HepG2 (cell line): ENCODE measurements around the gene CDK18. TPM values are rescaled to one million over a fixed set of nuclear protein-coding genes. Genes with fewer than 3 reads are reported as not detected.

Source experiments
- BCL6 ChIP-seq: IDR thresholded peaks from 2 replicates; pipeline ENCODE4 v1.6.1; 2016; ENCODE audit warnings: missing genetic modification reagents, missing compliant biosample characterization
- FOXK1 ChIP-seq: sonication (generic); formaldehyde crosslinking; IDR thresholded peaks from 2 replicates; pipeline ENCODE4 v1.4.0; 2020; ENCODE audit warnings: low read depth, missing genetic modification reagents, borderline replicate concordance
- GLI4 ChIP-seq: sonication (generic); formaldehyde crosslinking; IDR thresholded peaks from 2 replicates; pipeline ENCODE4 v1.5.1; 2020; ENCODE audit warnings: missing genetic modification reagents, mild to moderate bottlenecking, moderate library complexity, borderline replicate concordance
- GTF3A ChIP-seq: sonication (generic); formaldehyde crosslinking; conservative IDR thresholded peaks from 2 replicates; pipeline ENCODE4 v1.4.0; 2020; ENCODE audit warnings: mild to moderate bottlenecking, missing genetic modification reagents
- MIER2 ChIP-seq: IDR thresholded peaks from 2 replicates; pipeline ENCODE4 v1.6.1; 2016; ENCODE audit warnings: missing biosample characterization, missing genetic modification reagents
- POLR2AphosphoS5 ChIP-seq: IDR thresholded peaks from 2 replicates; pipeline ENCODE4 v1.6.1; 2012; ENCODE audit warnings: low read depth, low read length
- ZNF543 ChIP-seq: sonication (generic); formaldehyde crosslinking; IDR thresholded peaks from 2 replicates; pipeline ENCODE4 v1.4.0; 2020; ENCODE audit warnings: mild to moderate bottlenecking, missing genetic modification reagents
- polyA plus RNA-seq, 8 experiments: library from polyadenylated mRNA; depleted of rRNA in 3 of 8; stranded (reverse) in 7 of 8; unstranded in 1 of 8; fragments of >200 nt; fragmentation: Illumina TruSeq in 4 of 8; extraction: Trizol in 4 of 8; gene quantifications; 2 replicates each; pipeline versions ENCODE4 v1.2.1 to v1.2.3, GENCODE V29; 2011 to 2016; ENCODE audit warnings: low read depth in 4 of 8, missing spikeins in 1 of 8, mixed read lengths in 1 of 8; ENCODE audit not compliant: insufficient read depth in 1 of 8
- total RNA-seq, 5 experiments: library from RNA; depleted of rRNA; stranded (reverse); fragments of >200 nt; fragmentation: Illumina TruSeq; extraction: Trizol; gene quantifications; 2 replicates each; pipeline ENCODE4 v1.2.3, GENCODE V29; 2016; ENCODE audit warnings: low read depth in 1 of 5
- TF ChIP-seq, protein P1 (sequence below): IDR thresholded peaks from 2 replicates; pipeline ENCODE4 v1.6.1; 2016; ENCODE audit warnings: mild to moderate bottlenecking
- TF ChIP-seq, protein P2 (sequence below): sonication (generic); formaldehyde crosslinking; IDR thresholded peaks from 2 replicates; pipeline ENCODE4 v1.8.1; 2022; ENCODE audit warnings: low read depth, mild to moderate bottlenecking, missing genetic modification reagents
- TF ChIP-seq, protein P3 (sequence below): sonication (generic); formaldehyde crosslinking; IDR thresholded peaks from 2 replicates; pipeline ENCODE4 v1.5.1; 2020; ENCODE audit warnings: mild to moderate bottlenecking, missing genetic modification reagents, borderline replicate concordance
- TF ChIP-seq, protein P4 (sequence below): sonication (generic); formaldehyde crosslinking; IDR thresholded peaks from 2 replicates; pipeline ENCODE4 v1.4.0; 2020; ENCODE audit warnings: missing genetic modification reagents, mild to moderate bottlenecking, borderline replicate concordance
- TF ChIP-seq, protein P5 (sequence below): sonication (generic); IDR thresholded peaks from 2 replicates; pipeline ENCODE4 v1.6.1; 2016; ENCODE audit warnings: low read depth, borderline replicate concordance

The CDK18 gene
- total and polyA plus RNA-seq, 2 of the 13 experiments (the other 11 are each of a cell fraction or from before 2014, with no cell fraction given) = 6.4 to 38.8 TPM

DNA sequence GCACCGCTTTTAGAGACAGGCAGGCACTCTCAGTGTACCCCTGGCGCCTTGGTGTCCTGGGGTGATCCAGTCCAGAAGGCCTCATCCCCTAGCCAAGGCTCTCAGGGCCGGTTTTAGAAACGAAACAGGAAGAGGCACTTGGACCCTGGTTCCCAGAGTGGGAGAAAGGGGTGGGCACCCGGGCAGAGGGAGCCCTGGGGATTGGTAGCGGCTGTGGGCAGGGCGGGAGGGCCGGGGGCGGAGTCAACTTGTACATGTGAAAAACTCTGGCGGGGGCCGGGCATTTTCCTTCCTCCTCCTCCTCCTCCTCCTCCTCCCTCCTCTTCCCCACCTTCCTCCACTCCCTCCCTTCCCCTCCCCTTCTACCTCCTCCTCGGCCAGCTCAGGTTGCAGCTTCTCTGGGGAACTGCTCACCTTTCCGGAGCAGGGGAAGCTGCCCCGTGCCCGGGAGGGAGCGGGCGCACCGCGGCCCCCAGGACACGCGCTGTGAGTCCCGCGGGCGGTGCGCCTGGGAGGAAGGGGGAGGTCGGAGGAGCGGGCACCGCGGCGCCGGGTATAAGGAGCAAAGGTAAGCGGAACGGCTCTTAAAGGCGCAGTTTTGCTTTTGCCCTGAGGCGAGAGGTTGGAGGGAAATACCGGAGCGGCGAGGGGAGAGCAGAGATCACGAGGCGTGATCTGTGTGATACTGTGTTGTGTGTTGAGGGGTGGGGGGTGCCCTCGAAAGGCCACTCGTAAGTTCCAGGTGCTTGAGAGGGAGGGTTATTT, at the start of gene CDK18 (continued):
- TF ChIP-seq, protein P1, sequence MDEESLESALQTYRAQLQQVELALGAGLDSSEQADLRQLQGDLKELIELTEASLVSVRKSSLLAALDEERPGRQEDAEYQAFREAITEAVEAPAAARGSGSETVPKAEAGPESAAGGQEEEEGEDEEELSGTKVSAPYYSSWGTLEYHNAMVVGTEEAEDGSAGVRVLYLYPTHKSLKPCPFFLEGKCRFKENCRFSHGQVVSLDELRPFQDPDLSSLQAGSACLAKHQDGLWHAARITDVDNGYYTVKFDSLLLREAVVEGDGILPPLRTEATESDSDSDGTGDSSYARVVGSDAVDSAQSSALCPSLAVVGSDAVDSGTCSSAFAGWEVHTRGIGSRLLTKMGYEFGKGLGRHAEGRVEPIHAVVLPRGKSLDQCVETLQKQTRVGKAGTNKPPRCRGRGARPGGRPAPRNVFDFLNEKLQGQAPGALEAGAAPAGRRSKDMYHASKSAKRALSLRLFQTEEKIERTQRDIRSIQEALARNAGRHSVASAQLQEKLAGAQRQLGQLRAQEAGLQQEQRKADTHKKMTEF = peak; percentile 50; the same call in 1 of the 2 replicates
- TF ChIP-seq POLR2AphosphoS5 (peak; percentile 65), MIER2 (CRISPR knock-in tag) (no peak), FOXK1 (CRISPR knock-in tag) (0 out of 2 replicates have a peak, but pooled peaks have one; percentile 20), ZNF543 (CRISPR knock-in tag) (0 out of 2 replicates have a peak, but pooled peaks have one; percentile 13), BCL6 (CRISPR knock-in tag) (0 out of 2 replicates have a peak, but pooled peaks have one; percentile 9), GLI4 (CRISPR knock-in tag) (no peak), GTF3A (CRISPR knock-in tag) (no peak)
- TF ChIP-seq, protein P2, sequence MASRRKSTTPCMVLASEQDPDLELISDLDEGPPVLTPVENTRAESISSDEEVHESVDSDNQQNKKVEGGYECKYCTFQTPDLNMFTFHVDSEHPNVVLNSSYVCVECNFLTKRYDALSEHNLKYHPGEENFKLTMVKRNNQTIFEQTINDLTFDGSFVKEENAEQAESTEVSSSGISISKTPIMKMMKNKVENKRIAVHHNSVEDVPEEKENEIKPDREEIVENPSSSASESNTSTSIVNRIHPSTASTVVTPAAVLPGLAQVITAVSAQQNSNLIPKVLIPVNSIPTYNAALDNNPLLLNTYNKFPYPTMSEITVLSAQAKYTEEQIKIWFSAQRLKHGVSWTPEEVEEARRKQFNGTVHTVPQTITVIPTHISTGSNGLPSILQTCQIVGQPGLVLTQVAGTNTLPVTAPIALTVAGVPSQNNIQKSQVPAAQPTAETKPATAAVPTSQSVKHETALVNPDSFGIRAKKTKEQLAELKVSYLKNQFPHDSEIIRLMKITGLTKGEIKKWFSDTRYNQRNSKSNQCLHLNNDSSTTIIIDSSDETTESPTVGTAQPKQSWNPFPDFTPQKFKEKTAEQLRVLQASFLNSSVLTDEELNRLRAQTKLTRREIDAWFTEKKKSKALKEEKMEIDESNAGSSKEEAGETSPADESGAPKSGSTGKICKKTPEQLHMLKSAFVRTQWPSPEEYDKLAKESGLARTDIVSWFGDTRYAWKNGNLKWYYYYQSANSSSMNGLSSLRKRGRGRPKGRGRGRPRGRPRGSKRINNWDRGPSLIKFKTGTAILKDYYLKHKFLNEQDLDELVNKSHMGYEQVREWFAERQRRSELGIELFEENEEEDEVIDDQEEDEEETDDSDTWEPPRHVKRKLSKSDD = no peak
- TF ChIP-seq, protein P3, sequence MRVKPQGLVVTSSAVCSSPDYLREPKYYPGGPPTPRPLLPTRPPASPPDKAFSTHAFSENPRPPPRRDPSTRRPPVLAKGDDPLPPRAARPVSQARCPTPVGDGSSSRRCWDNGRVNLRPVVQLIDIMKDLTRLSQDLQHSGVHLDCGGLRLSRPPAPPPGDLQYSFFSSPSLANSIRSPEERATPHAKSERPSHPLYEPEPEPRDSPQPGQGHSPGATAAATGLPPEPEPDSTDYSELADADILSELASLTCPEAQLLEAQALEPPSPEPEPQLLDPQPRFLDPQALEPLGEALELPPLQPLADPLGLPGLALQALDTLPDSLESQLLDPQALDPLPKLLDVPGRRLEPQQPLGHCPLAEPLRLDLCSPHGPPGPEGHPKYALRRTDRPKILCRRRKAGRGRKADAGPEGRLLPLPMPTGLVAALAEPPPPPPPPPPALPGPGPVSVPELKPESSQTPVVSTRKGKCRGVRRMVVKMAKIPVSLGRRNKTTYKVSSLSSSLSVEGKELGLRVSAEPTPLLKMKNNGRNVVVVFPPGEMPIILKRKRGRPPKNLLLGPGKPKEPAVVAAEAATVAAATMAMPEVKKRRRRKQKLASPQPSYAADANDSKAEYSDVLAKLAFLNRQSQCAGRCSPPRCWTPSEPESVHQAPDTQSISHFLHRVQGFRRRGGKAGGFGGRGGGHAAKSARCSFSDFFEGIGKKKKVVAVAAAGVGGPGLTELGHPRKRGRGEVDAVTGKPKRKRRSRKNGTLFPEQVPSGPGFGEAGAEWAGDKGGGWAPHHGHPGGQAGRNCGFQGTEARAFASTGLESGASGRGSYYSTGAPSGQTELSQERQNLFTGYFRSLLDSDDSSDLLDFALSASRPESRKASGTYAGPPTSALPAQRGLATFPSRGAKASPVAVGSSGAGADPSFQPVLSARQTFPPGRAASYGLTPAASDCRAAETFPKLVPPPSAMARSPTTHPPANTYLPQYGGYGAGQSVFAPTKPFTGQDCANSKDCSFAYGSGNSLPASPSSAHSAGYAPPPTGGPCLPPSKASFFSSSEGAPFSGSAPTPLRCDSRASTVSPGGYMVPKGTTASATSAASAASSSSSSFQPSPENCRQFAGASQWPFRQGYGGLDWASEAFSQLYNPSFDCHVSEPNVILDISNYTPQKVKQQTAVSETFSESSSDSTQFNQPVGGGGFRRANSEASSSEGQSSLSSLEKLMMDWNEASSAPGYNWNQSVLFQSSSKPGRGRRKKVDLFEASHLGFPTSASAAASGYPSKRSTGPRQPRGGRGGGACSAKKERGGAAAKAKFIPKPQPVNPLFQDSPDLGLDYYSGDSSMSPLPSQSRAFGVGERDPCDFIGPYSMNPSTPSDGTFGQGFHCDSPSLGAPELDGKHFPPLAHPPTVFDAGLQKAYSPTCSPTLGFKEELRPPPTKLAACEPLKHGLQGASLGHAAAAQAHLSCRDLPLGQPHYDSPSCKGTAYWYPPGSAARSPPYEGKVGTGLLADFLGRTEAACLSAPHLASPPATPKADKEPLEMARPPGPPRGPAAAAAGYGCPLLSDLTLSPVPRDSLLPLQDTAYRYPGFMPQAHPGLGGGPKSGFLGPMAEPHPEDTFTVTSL = no peak
- TF ChIP-seq, protein P4, sequence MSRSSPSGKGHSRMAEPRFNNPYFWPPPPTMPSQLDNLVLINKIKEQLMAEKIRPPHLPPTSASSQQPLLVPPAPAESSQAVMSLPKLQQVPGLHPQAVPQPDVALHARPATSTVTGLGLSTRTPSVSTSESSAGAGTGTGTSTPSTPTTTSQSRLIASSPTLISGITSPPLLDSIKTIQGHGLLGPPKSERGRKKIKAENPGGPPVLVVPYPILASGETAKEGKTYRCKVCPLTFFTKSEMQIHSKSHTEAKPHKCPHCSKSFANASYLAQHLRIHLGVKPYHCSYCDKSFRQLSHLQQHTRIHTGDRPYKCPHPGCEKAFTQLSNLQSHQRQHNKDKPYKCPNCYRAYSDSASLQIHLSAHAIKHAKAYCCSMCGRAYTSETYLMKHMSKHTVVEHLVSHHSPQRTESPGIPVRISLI (CRISPR knock-in tag) = no peak
- TF ChIP-seq, protein P5, sequence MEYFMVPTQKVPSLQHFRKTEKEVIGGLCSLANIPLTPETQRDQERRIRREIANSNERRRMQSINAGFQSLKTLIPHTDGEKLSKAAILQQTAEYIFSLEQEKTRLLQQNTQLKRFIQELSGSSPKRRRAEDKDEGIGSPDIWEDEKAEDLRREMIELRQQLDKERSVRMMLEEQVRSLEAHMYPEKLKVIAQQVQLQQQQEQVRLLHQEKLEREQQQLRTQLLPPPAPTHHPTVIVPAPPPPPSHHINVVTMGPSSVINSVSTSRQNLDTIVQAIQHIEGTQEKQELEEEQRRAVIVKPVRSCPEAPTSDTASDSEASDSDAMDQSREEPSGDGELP = peak; percentile 20; the same call in 1 of the 2 replicates
